ENCODE measurements around the gene EIF4G3. TPM values are rescaled to one million over a fixed set of nuclear protein-coding genes. Genes with fewer than 3 reads are reported as not detected.

EIF4G3 gene
- total RNA-seq, 4 donors from 2014 or later: 41.2 to 57.3 (median 50.0) TPM

DNA sequence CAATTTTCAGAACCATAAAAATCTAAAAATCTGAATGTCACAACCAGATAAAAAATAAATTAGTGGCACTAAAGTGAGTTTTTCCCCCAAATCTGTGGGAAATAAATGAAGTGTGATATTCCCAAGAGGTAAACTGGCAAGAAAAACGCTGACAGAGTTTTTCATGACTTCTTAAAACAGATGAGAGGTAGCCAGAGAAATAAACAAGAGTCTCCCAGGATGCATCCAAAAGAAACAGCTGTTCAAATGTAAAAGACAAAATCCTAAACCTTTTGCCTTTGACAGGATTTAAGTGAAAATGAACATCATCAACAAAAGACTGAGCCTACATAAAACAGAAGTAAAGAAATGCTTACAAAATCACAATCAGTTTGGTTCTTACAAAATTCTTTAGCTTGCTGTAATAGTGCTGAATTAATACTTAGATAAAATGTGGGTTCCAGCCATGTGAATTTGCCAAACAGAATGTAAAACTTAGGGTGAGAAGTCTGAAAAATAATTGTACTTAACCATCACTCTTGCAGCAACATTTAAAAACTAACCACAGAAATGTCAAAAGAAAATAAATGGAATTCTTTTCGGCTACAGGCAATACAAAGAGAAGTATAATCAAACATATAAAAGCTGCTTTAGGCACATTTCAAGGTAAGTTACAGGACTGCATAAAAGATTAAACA, 133.6 kb downstream of the EIF4G3 start:
- Histone ChIP-seq H3K4me3 (no peak overlapping the region), H3K4me1 (peaks cover 0 to 22% (median 6%) of the 10 kb centered on the region in 4 donors), H3K27ac (no peak overlapping the region), H3K27me3 (no peaks in the 10 kb centered on the region), H3K36me3 (peaks cover 0 to 1% (median 0%) of the 10 kb centered on the region in 3 donors), H3K9me3 (no peaks in the 10 kb centered on the region)
- TF ChIP-seq EP300 (IDR thresholded peaks at IDR 0.05) (no peak), POLR2A (IDR thresholded peaks at IDR 0.05) (no peak)
- TF ChIP-seq, protein P1, sequence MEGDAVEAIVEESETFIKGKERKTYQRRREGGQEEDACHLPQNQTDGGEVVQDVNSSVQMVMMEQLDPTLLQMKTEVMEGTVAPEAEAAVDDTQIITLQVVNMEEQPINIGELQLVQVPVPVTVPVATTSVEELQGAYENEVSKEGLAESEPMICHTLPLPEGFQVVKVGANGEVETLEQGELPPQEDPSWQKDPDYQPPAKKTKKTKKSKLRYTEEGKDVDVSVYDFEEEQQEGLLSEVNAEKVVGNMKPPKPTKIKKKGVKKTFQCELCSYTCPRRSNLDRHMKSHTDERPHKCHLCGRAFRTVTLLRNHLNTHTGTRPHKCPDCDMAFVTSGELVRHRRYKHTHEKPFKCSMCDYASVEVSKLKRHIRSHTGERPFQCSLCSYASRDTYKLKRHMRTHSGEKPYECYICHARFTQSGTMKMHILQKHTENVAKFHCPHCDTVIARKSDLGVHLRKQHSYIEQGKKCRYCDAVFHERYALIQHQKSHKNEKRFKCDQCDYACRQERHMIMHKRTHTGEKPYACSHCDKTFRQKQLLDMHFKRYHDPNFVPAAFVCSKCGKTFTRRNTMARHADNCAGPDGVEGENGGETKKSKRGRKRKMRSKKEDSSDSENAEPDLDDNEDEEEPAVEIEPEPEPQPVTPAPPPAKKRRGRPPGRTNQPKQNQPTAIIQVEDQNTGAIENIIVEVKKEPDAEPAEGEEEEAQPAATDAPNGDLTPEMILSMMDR (IDR thresholded peaks at IDR 0.05): no peak
- DNase-seq (ENCODE audit: low spot score in 2 of 2): no peak
- WGBS, 2 donors: 44 to 45% methylated on average over 2 of the region's 2 CpGs

DNA sequence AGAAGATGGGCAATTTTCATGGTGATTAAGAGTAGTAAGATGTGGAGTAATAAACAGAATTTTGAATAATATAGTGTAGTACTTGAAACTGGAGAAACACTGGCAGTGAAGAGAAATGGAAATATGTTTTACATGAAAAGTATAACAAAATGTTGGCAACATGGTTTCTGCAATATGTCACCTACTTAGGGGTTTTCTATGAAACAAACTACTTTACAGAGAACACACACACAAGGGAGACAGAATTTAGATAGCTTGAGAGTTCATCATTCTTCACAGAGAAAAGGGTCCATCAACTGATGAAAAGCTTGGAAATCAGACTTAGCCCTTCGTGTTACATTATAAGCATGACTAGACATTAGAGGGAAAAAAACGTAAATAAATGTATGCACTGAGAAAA, 135.2 kb downstream of the EIF4G3 start:
- peaks cover 0 to 22% (median 6%) of the 10 kb centered on the region in 4 donors for H3K4me1 ChIP-seq
- TF ChIP-seq, protein P1 (IDR thresholded peaks at IDR 0.05): no peak
- TF ChIP-seq POLR2A (IDR thresholded peaks at IDR 0.05) (no peak), EP300 (IDR thresholded peaks at IDR 0.05) (no peak)
- H3K27ac ChIP-seq: no peak overlapping the region
- 93 to 97% methylated on average over 2 of the region's 2 CpGs for WGBS, 2 donors
- no peaks in the 10 kb centered on the region for H3K9me3 ChIP-seq
- H3K4me3 ChIP-seq: no peak overlapping the region
- no peaks in the 10 kb centered on the region for H3K27me3 ChIP-seq
- H3K36me3 ChIP-seq: no peaks in the 10 kb centered on the region
- no peak for DNase-seq (ENCODE audit: low spot score in 2 of 2)

- H3K4me1 ChIP-seq: peaks cover 0 to 25% (median 3%) of the 10 kb centered on the region in 4 donors
- TF ChIP-seq POLR2A (IDR thresholded peaks at IDR 0.05) (no peak), EP300 (IDR thresholded peaks at IDR 0.05) (no peak)
- TF ChIP-seq, protein P1 (IDR thresholded peaks at IDR 0.05): no peak
- H3K9me3 ChIP-seq: peaks cover 0 to 3% (median 0%) of the 10 kb centered on the region in 4 donors
- H3K27ac ChIP-seq: no peak overlapping the region
- no peak for DNase-seq (ENCODE audit: low spot score in 2 of 2)
- peaks cover 0 to 3% (median 0%) of the 10 kb centered on the region in 3 donors for H3K36me3 ChIP-seq
- H3K27me3 ChIP-seq: no peaks in the 10 kb centered on the region
- WGBS, 2 donors: 91 to 93% methylated on average over 3 of the region's 3 CpGs
- no peak overlapping the region for H3K4me3 ChIP-seq
Observed at GRCh38 chr1:21037091-21037490, 139.6 kb downstream of the EIF4G3 start.

GRCh38 chr1:21035794-21036193, 140.9 kb downstream of the EIF4G3 start:
- Histone ChIP-seq H3K27ac (no peak overlapping the region), H3K27me3 (no peaks in the 10 kb centered on the region), H3K9me3 (peaks cover 0 to 3% (median 0%) of the 10 kb centered on the region in 4 donors), H3K4me1 (peaks cover 0 to 38% (median 3%) of the 10 kb centered on the region in 4 donors), H3K36me3 (peaks cover 0 to 3% (median 0%) of the 10 kb centered on the region in 3 donors), H3K4me3 (no peak overlapping the region)
- 78 to 85% methylated on average over 2 of the region's 2 CpGs for WGBS, 2 donors
- TF ChIP-seq POLR2A (IDR thresholded peaks at IDR 0.05) (no peak), EP300 (IDR thresholded peaks at IDR 0.05) (no peak)
- TF ChIP-seq, protein P1 (IDR thresholded peaks at IDR 0.05): no peak
- no peak for DNase-seq (ENCODE audit: low spot score in 2 of 2)
